Measurements from ENCODE around the gene ZNF536. TPM values are rescaled to one million over a fixed set of nuclear protein-coding genes. Genes with fewer than 3 reads are reported as not detected.

ZNF536 gene
- total RNA-seq, 1 experiment from 2014 or later = 0.05 TPM

- intact Hi-C loops (cut with micrococcal nuclease; ENCODE audit: unreplicated experiment) (no loop called here), in situ Hi-C loops (cut with HindIII; ENCODE audit: low pct_unique_long_range_greater_than_20kb, low sequenced_read_pairs) (no loop called here)
- Histone ChIP-seq H3K9me3 (ENCODE audit: control insufficient read depth, insufficient read depth, low read depth, low read length) (no peaks in the 10 kb centered on the region), H3K36me3 (ENCODE audit: control insufficient read depth, insufficient read depth, low read length) (no peaks in the 10 kb centered on the region), H3K27me3 (ENCODE audit: control insufficient read depth, insufficient read depth, low read length) (peaks cover 21% of the 10 kb centered on the region), H3K4me3 (ENCODE audit: low read depth in 2 of 2, low read length in 2 of 2) (no peak overlapping the region), H3K4me1 (ENCODE audit: control insufficient read depth, insufficient read depth, low read length) (no peaks in the 10 kb centered on the region), H3K27ac (ENCODE audit: low read length) (no peak overlapping the region)
- no peak for DNase-seq (ENCODE audit: low read depth, low spot score)
- no peak for ATAC-seq
- POLR2A ChIA-PET = no interaction called here
- CTCF ChIA-PET = no interaction called here
- BruUV-seq (replicated peaks) = no TSS peak
- TF ChIP-seq SIN3A (IDR thresholded peaks at IDR 0.05; ENCODE audit: borderline replicate concordance, insufficient read depth, low read depth, low read length) (no peak), REST (IDR thresholded peaks at IDR 0.05; ENCODE audit: insufficient read depth in 1 of 2, low read depth in 2 of 2, low read length in 1 of 2) (no peak), TCF7L2 (IDR thresholded peaks at IDR 0.05; ENCODE audit: low read depth, low read length) (no peak), POLR2AphosphoS5 (IDR thresholded peaks at IDR 0.05; ENCODE audit: low read depth, low read length) (no peak), CTCF (IDR thresholded peaks at IDR 0.05) (no peak)
Observed at GRCh38 chr19:30390356-30390988, 18.3 kb downstream of the ZNF536 start.

- in situ Hi-C loops (cut with HindIII; ENCODE audit: low pct_unique_long_range_greater_than_20kb, low sequenced_read_pairs) = no loop called here
- ATAC-seq = no peak
- POLR2A ChIA-PET = no interaction called here
- no peak for DNase-seq (ENCODE audit: low read depth, low spot score)
- TF ChIP-seq TCF7L2 (IDR thresholded peaks at IDR 0.05; ENCODE audit: low read depth, low read length) (no peak), CTCF (IDR thresholded peaks at IDR 0.05) (no peak), POLR2AphosphoS5 (IDR thresholded peaks at IDR 0.05; ENCODE audit: low read depth, low read length) (no peak), REST (IDR thresholded peaks at IDR 0.05; ENCODE audit: insufficient read depth in 1 of 2, low read depth in 2 of 2, low read length in 1 of 2) (no peak), SIN3A (IDR thresholded peaks at IDR 0.05; ENCODE audit: borderline replicate concordance, insufficient read depth, low read depth, low read length) (no peak)
- intact Hi-C loops (cut with micrococcal nuclease; ENCODE audit: unreplicated experiment) = no loop called here
- Histone ChIP-seq H3K4me1 (ENCODE audit: control insufficient read depth, insufficient read depth, low read length) (no peaks in the 10 kb centered on the region), H3K9me3 (ENCODE audit: control insufficient read depth, insufficient read depth, low read depth, low read length) (no peaks in the 10 kb centered on the region), H3K27ac (ENCODE audit: low read length) (no peak overlapping the region), H3K27me3 (ENCODE audit: control insufficient read depth, insufficient read depth, low read length) (peaks cover 22% of the 10 kb centered on the region), H3K36me3 (ENCODE audit: control insufficient read depth, insufficient read depth, low read length) (no peaks in the 10 kb centered on the region), H3K4me3 (ENCODE audit: low read depth in 2 of 2, low read length in 2 of 2) (no peak overlapping the region)
- CTCF ChIA-PET = no interaction called here
- no TSS peak for BruUV-seq (replicated peaks)
Observed at GRCh38 chr19:30391052-30391451, 18.9 kb downstream of the ZNF536 start.
